Stomach smooth muscle (tissue), 2 donors: ENCODE data around the gene EIF2B2.

Source experiments
- H3K27ac ChIP-seq: one replicate; pipeline ENCODE4 v1.7.0; 2013; ENCODE audit warnings: mild to moderate bottlenecking, low read length, inconsistent platforms
- H3K27me3 ChIP-seq, 2 donors: one replicate each; pipeline ENCODE4 v1.7.0; 2013; ENCODE audit warnings: low read length in 2 of 2; ENCODE audit not compliant: insufficient read depth in 2 of 2, control insufficient read depth in 1 of 2
- H3K36me3 ChIP-seq, 2 donors: one replicate each; pipeline ENCODE4 v1.7.0; 2013; ENCODE audit warnings: low read length in 2 of 2; ENCODE audit not compliant: control insufficient read depth in 2 of 2, insufficient read depth in 2 of 2
- H3K4me1 ChIP-seq: one replicate; pipeline ENCODE4 v1.7.0; 2013; ENCODE audit warnings: low read length; ENCODE audit not compliant: control insufficient read depth, insufficient read depth
- H3K4me3 ChIP-seq, 2 donors: one replicate each; pipeline ENCODE4 v1.7.0; 2013; ENCODE audit warnings: low read length in 2 of 2
- H3K9ac ChIP-seq, 2 donors: one replicate each; pipeline ENCODE4 v1.7.0; 2013; ENCODE audit warnings: low read length in 2 of 2, mild to moderate bottlenecking in 1 of 2
- H3K9me3 ChIP-seq, 2 donors: one replicate each; pipeline ENCODE4 v1.7.0; 2013; ENCODE audit warnings: low read length in 2 of 2; ENCODE audit not compliant: control insufficient read depth in 2 of 2
- donor health status: healthy.
- donor health status: Pancreatic carcinoma.

EIF2B2 gene

DNA sequence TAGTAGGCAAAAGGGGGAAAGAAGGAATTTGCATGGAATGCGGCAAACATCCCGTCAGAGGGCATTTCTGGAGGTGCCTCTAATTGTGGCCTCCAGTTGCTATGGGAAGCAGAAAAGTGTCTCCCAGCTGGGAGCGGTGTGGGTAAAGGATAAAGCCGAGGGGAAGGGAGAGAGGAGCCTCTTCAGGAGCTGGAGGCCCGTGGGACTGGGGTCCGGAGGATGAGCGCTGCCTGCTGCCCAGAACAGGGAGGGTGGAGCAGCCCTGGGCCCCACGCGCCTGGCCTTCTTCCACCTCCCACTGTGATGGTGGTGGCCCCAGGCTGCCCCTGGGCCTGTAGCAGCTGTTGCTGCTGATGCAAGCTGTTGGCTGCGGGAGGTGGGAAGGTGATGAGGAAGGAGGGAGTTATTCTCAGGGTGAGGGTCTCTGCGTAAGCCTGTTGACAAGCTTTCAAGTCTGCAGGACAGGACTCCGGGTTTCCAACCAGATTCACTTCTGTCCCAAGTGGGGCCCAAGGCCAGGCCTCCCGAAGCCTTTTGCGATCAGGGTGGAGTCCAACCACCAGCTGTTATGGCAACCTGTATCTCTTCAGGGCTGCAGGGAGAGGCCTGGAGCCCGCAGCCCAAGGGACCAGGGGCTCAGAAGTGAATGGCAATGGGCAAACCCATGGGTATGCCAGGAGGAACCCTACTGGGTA, 28.2 kb upstream of the EIF2B2 start:
- Histone ChIP-seq H3K4me1 (peaks cover 24% of the 10 kb centered on the region), H3K27ac (no peak overlapping the region), H3K4me3 (no peak overlapping the region), H3K36me3 (no peaks in the 10 kb centered on the region), H3K9me3 (no peaks in the 10 kb centered on the region), H3K27me3 (no peaks in the 10 kb centered on the region), H3K9ac (no peak overlapping the region)

GRCh38 chr14:74975059-74975810, 27.5 kb upstream of the EIF2B2 start:
- H3K4me1 ChIP-seq = peaks cover 27% of the 10 kb centered on the region
- no peaks in the 10 kb centered on the region for H3K27me3 ChIP-seq
- no peak overlapping the region for H3K27ac ChIP-seq

DNA sequence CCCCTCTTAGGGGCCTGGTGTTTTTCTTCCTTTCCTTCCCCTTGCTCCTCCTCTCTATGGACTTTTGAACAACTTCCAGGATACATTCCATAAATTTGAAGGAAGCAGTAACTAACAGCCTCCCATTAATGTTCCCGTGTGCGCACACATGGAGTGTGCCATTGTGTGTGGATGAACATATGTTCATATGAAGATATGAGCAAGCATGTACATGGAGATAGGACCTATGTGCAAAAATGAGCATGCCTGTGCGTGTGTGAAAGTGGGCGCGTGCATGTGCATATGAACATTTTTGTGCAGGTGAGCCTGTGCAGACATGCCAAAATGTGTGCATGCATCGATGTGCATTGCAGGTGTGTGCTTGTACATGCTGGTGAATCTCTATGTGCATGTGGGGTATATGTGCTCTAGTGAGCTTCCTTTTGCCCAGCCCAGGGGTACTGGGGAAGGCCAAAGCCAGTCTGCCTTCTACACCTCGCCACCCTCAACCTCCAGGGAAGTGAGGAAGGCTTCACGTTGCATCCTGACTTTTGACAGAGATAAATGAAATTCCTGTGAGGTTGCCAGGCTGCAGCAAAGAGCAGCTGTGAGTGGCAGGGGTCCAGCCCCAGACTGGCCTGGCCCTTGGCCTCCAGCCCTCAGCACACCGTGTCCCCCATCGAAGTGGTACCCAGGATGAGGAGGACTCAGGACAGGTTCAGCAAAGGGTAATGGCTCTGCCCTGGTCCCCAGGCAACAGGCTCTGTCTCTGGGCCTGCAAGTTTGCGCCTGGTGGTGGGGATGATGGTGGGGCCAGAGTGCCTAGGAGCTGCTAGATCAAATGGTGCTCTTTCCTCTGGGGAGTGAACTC, 26.2 kb upstream of the EIF2B2 start:
- no peak overlapping the region for H3K9ac ChIP-seq
- H3K36me3 ChIP-seq = no peaks in the 10 kb centered on the region
- no peaks in the 10 kb centered on the region for H3K9me3 ChIP-seq
- no peak overlapping the region for H3K27ac ChIP-seq
- peaks cover 31% of the 10 kb centered on the region for H3K4me1 ChIP-seq
- no peak overlapping the region for H3K4me3 ChIP-seq
- no peaks in the 10 kb centered on the region for H3K27me3 ChIP-seq

More at GRCh38 chr14:74975059-74975810, 27.5 kb upstream of the EIF2B2 start:
- no peaks in the 10 kb centered on the region for H3K36me3 ChIP-seq
- no peak overlapping the region for H3K4me3 ChIP-seq
- H3K9me3 ChIP-seq = no peaks in the 10 kb centered on the region
- no peak overlapping the region for H3K9ac ChIP-seq

DNA sequence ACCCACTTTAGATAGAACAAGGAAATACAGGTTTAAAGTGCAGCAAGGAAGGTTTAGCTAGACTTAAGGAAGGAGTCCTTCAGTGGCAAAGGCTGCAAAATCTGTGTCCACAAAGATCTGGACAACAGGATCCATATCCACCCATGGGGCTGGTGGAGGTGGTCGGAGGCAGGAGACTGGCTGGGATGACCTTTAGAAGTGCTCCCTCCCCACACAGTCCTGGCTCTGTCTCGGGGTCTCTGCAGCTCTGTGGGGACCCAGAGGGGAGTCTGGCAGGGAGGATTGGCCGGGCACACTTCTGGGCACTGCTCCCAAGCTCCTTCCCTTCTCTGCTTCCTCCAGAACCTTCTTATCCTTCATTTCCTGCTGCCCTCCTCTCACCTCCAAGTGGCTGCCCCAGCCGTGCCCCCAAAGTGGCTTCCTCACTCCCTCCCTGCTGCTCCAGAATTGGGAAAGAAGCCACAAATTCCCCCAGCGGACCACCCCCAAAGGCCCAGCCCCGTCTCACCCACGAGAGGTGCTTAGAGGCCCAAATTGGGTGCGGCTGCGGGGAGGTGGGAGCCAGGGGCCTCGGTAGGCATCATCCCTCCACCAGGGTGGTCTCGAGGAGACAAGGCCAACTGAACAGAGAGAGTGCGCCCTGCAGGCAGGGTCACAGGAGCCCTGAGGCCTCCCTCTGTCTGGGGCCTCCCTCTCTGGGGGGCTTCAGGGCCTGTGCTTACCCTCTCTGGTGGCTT, 25.4 kb upstream of the EIF2B2 start:
- H3K27ac ChIP-seq = no peak overlapping the region
- H3K36me3 ChIP-seq = no peaks in the 10 kb centered on the region
- no peak overlapping the region for H3K4me3 ChIP-seq
- no peaks in the 10 kb centered on the region for H3K27me3 ChIP-seq
- no peaks in the 10 kb centered on the region for H3K9me3 ChIP-seq
- no peak overlapping the region for H3K9ac ChIP-seq
- peaks cover 31% of the 10 kb centered on the region for H3K4me1 ChIP-seq

DNA sequence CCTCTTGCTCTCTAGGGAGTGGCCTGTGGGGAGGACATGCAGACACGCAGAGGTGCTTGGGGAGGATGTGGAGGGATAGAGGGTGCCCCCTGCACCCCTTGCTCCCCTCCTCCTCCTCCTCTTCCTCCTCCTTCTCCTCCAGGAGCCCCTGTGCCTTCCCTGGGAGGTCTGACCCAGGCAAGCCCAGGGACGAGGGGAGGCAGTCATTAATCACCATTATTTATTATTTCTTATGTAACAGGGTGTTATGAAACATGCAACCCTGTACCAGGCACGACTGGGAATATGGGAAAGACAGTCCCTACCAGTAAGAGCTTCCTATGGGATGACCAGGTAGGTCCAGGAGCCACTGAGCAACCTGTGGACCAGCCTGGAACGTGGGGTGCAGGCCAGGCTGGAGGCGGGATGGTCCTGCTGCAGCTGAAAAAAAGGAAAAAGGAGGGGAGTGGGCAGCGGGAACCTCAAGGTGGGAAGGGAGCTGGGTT, 24.8 kb upstream of the EIF2B2 start:
- peaks cover 29% of the 10 kb centered on the region for H3K4me1 ChIP-seq
- no peak overlapping the region for H3K9ac ChIP-seq
- no peaks in the 10 kb centered on the region for H3K36me3 ChIP-seq
- H3K27ac ChIP-seq = no peak overlapping the region
- no peaks in the 10 kb centered on the region for H3K27me3 ChIP-seq
- H3K4me3 ChIP-seq = no peak overlapping the region
- H3K9me3 ChIP-seq = no peaks in the 10 kb centered on the region

GRCh38 chr14:74978416-74978947, 24.2 kb upstream of the EIF2B2 start:
- Histone ChIP-seq H3K27ac (no peak overlapping the region), H3K36me3 (no peaks in the 10 kb centered on the region), H3K4me3 (no peak overlapping the region), H3K9me3 (no peaks in the 10 kb centered on the region), H3K4me1 (peaks cover 26% of the 10 kb centered on the region), H3K27me3 (no peaks in the 10 kb centered on the region), H3K9ac (no peak overlapping the region)

- no peak overlapping the region for H3K4me3 ChIP-seq
- H3K9ac ChIP-seq = no peak overlapping the region
- no peak overlapping the region for H3K27ac ChIP-seq
- peaks cover 22% of the 10 kb centered on the region for H3K4me1 ChIP-seq
- H3K27me3 ChIP-seq = no peaks in the 10 kb centered on the region
- no peaks in the 10 kb centered on the region for H3K36me3 ChIP-seq
- no peaks in the 10 kb centered on the region for H3K9me3 ChIP-seq
Measured at GRCh38 chr14:74979029-74979428, 23.7 kb upstream of the EIF2B2 start.

DNA sequence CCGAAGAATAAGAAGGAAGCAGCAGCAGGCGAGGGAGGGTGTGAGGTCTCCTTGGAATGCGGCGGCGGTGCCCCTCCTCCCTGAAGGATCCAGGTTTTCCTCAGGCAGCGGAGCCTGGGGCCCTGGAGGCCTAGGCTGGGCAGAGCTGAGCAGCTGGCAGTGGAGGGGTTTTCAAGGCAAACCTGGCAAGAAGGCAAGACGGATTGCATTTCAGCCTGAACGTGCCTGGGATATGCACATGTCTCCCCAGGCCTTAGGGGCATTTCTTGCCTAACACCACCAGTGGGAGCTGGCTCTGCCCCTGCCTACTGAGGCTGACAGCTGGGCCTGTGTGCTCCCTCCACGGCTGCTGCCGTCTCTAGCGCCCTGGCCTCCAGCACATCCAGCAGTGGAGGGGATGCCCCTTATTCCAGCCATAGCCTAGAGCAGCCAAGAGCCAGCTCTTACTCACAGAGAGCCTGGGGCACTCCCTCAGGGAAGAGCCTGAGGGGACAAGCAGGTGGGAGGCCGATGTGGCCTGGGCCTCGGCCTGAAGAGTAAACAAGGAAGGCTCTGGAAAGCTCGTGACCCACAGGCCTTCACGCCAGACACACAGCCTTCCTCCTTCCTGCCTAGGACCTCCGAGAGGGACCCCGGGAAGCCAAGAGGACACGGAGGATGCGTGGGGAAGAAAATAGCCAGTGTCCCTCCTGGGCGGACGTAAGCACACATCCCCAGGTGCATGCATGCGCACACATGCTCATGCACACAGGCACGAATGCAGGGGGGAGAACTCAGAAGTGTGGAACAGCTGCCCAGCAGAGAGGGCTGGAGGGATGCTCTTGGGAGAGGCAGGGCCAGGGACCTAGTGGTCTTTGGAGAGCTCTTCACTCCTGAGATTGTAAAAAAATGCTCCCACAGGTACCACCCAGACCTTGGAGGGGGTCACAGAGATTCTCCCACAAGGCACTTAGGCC, 23.0 kb upstream of the EIF2B2 start:
- Histone ChIP-seq H3K27ac (no peak overlapping the region), H3K4me1 (peaks cover 15% of the 10 kb centered on the region), H3K36me3 (no peaks in the 10 kb centered on the region)

GRCh38 chr14:74980398-74980730, 22.4 kb upstream of the EIF2B2 start:
- no peak overlapping the region for H3K27ac ChIP-seq
- no peaks in the 10 kb centered on the region for H3K9me3 ChIP-seq
- no peak overlapping the region for H3K4me3 ChIP-seq
- no peaks in the 10 kb centered on the region for H3K36me3 ChIP-seq
- peaks cover 12% of the 10 kb centered on the region for H3K4me1 ChIP-seq
- no peaks in the 10 kb centered on the region for H3K27me3 ChIP-seq
- no peak overlapping the region for H3K9ac ChIP-seq

More for the DNA sequence above, 23.0 kb upstream of the EIF2B2 start:
- H3K9me3 ChIP-seq = no peaks in the 10 kb centered on the region
- H3K27me3 ChIP-seq = no peaks in the 10 kb centered on the region
- H3K9ac ChIP-seq = peak overlapping the region in 1 of 2 donors; percentile 13
- no peak overlapping the region for H3K4me3 ChIP-seq
